HPDE6-E6E7 (cell line): ENCODE measurements around the gene SYNPR.

ENCODE experiments used
- DNase-seq: peaks from one replicate; pipeline ENCODE4 v3.0.0; 2011; ENCODE audit warnings: missing footprints; ENCODE audit errors: extremely low spot score

Gene SYNPR

DNA sequence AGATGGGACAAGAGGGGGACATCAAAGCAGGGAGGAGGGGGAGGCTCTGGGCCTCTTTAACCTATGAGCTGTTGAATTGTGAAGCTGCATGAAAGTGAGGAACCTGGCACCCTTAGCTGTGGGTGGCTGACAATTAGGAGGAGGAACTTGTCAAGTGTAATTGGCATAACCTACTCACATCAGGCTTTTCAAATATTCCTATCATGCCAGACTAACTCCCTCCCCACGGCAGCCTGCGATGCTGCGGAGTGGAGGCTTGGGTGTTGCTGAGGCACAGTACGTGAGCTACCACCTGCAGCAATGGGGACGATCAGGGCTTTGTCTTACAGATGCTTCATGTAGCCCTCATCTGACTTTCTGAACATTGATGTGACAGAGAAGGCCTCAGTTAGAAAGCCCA lies 193.7 kb downstream of the SYNPR start:
- DNase-seq: no peak

GRCh38 chr3:63473641-63474166 lies 195.6 kb downstream of the SYNPR start:
- DNase-seq: no peak

GRCh38 chr3:63474828-63475518 lies 196.9 kb downstream of the SYNPR start:
- DNase-seq: no peak

- DNase-seq: no peak
Measured at GRCh38 chr3:63477494-63478129, 199.5 kb downstream of the SYNPR start.

DNA sequence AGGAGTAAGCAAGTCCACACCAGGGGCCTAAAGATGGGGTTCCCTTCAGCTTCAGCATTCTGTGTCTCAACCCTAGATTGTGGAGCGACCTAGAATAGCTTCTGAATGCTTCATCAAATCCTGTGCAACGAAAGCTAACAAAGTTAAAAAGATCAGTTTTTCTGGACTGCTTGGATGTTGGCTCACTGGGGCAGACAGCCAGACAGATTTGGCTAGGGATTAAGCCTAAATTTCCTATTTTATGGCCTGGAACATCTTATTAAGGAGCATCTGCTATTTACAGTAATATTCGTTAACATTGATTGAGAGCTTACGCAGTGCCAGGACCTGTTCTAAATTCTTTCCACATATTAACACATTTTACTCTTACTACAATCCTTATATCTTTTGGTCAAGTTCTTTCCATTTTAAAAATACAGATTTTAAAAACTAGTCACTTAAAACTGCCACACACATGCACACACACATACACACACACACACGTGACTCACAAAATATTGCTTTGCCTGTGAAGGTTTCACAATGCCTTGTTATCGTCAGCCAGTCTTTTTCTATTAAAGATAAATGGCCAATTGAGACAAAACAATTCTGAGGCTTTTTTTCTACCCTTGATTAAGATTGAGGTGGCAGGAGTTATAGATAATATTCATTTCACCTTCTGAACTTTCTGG lies 201.0 kb downstream of the SYNPR start:
- no peak for DNase-seq

DNA sequence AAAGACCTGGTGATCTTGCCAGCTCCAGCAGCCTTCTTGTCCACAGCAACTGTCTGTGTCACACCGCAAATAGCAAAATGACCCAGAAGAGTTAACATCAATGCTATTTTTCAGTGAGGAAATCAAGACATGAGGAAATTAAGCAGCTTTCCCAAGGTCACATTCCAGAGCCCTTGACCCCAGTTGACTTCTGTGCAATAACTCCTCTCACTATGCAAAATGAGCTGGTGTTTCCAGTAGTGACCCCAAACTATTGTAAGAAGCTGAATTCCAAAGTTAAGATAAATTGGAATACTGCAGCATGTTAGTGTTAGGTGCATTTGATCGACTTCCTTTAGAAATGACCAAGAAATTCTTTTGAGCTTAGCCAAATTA lies 201.5 kb downstream of the SYNPR start:
- no peak for DNase-seq

DNA sequence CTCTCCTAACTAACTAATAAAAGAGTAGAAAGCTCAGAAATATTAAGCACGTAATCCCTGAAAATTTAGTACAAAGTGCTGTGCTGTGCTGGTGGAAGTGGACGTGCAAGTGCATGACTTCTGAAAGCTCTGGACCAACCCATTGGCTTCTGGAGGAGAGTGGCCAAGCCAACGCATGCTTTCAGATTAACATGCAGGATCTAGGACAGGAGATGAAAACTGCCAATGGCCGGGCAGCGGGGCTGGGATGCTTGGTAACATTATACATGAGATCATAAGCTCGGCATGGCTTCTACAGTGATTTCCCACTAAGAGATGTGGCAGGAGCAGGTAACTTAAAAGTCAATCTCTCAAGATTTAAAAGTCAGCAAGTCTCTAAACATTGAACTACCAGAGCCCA lies 203.5 kb downstream of the SYNPR start:
- no peak for DNase-seq

GRCh38 chr3:63482341-63482740 lies 204.2 kb downstream of the SYNPR start:
- no peak for DNase-seq

GRCh38 chr3:63492464-63492863 lies 214.4 kb downstream of the SYNPR start:
- DNase-seq: no peak

GRCh38 chr3:63493101-63493500 lies 215.0 kb downstream of the SYNPR start:
- DNase-seq: no peak

DNA sequence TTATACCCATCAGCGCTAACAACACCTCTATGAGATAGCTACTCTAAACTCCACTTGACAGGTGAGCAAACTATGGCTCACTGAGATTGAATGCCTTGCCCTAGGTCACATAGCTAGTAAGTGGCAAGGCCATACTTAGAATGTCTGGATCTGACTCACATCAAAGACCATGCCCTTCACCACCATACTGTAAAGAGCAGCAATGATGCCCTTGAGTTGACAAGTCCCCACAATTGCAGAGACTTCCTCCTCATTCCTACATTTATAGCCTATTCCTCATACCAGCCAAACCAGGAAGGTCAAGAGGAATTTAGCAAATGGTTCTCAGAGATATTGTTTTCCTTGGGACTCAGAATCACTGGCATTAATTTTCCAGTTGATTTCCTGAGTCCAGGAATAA lies 216.5 kb downstream of the SYNPR start:
- DNase-seq: no peak

- DNase-seq: no peak
Measured at GRCh38 chr3:63497641-63498040, 219.5 kb downstream of the SYNPR start.

DNA sequence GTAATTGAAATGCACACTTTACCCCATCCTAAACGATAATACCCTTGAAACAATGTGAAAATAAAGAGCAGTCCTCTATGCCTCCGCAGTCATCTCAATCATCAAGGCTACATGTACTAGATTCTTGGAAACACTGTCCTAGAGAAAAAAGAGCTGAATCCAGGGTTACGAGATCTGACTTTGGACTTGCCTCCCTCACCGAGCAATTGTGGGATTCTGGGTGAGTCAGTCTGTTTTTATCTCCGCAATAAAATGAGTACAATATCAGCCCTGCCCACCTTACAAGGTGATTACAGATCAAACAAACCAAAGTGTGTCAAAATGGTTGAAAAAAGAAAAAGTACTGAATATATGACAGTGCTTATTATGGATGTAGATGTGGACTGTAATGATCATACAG lies 222.1 kb downstream of the SYNPR start:
- no peak for DNase-seq

GRCh38 chr3:63508305-63508704 lies 230.2 kb downstream of the SYNPR start:
- peak; percentile 14 for DNase-seq

DNA sequence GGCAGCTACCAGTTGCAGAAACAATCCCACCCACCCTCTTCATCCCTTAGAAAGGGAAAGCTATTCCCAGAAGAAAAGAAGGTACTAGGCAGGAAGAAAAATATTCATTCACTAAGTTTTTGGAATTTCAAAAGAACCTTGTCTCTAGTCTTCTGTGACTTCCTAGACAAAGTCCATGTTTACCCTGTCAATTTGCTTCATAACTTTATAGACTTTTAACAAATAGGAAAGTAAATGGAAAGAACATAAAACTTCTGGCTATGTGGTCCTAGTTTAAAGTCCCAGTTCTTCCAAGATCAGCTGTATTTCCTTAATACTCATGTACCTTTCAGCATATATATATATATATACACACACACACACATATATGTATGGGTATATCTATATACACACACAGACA lies 230.7 kb downstream of the SYNPR start:
- no peak for DNase-seq

GRCh38 chr3:63513791-63514190 lies 235.7 kb downstream of the SYNPR start:
- no peak for DNase-seq

DNA sequence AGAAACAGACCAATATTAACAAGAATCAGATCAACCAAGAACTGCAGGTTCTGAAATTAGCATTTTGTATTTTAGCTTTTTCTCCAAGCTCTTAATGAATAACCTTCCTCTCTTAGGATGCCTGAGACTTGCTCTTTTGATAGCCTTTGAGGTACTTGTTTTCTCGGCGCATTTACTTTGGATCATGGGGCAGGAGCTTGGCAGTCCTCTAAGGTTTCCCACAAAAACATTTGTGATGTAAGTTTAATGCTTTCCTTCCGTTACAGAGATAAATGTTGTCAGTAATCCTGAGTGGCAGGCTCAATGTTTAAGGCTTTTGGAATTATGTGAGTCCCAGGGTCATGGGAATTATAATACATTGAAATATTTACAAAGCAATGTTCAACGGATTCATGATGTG lies 236.6 kb downstream of the SYNPR start:
- DNase-seq: no peak

- DNase-seq: no peak
Measured at GRCh38 chr3:63519426-63519825, 241.3 kb downstream of the SYNPR start.

DNA sequence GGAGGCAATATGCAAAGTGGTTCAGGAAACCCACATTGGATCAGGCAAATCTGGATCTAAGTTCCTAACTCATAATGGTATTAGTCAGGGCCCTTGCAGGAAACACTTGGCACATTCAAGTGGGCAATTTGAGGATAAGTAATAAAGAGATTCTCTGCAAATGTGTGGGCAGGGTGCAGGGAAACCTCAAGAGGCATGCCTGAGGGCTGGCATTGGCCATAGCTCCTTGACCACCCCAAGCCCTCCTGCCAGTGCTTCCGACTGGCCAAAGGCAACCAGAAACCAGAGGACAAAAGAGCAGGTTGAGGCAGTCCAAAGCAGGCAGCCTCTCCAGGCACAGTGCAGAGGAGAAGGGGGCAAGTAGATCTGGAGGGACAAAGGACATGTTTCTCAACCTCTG lies 243.5 kb downstream of the SYNPR start:
- no peak for DNase-seq

DNA sequence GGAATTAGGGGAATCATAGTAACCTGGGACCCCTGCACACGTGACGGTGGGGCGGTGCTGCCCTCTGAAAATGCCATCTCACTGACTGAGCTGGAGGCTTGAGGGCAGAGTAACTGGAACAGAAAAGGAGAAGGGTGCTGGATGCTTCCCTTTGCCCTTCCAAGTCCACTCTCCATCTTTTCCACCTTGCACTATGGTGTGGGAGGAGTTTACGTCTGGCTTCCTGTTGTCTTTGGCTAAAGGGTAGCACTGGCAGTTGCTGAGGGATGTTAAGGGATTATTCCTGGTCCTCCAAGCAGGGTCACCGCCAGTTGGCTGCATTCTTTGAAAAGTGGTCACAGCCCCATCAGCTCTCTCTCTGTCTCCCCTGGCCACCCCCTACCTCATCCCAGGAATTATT lies 245.0 kb downstream of the SYNPR start:
- no peak for DNase-seq

DNA sequence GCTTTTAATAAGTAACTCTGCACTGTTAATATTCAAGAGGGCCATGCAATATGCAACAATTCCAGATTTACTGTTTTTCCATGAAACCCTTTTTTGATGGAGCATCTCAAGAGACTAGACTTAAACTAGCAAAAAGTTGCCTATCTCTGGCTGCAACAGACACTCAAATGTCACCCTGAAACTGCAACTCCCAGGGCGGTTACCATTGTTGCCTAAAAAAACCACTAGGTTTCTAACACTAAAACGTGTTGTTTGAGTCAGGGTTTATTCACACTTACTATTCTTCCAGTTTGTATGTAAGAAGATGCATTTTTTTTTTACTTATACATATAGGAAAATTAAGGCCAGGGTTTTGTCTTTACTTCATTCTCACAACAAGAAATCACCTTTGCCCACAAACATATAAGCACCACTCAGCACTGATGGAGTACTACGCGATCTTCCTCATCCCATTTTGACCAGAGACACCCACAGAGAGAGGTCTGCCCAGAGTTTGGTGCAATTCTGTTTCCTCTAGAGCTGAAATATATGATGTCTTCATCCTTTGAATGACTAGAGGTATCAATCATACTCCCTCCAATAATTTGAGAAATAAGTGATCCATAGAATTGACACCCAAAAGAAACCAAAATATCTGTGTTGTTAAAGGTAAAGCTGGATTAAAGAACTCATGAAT lies 250.4 kb downstream of the SYNPR start:
- DNase-seq: no peak

DNA sequence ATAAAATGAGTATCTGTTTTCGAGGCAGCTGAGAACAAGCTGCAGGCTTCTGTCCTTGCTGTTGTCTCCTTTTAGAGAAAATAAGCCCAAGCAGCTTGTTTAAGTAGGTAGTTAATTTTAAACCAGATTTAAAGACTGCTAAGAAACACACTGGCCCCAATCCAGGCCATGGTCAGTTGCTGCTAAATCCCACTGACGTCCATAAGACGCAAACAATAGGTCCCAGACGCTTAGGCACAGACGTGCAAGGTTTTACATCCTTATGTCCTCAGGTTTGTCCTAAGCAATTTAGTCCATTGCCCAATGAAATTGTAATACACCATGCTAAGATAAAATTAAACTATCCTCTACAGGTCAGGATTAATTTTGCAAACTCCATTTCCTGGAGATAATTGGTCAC lies 254.4 kb downstream of the SYNPR start:
- DNase-seq: no peak

DNA sequence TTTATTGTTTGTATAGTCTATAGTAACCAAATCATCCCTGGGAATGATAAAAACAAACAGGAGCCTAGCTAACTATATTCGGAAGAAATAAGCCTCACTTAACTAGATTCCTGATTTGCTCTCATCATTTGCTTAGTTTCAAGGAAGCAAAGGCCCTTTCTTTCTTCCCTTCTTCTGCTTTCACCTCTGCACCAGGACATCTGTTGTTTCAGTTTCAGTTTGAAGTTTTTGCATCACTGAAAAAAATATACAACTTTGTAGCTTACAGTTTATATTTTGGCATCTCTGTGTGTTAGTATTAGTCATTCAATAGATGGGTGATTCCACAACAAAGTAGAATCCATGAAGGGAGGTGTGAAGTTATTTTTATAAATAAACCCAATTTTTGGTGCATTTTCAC lies 260.8 kb downstream of the SYNPR start:
- no peak for DNase-seq
